ENCODE measurements around the gene ARV1. TPM values are rescaled to one million over a fixed set of nuclear protein-coding genes. Genes with fewer than 3 reads are reported as not detected.

Gene ARV1
- total and polyA plus RNA-seq, 2 experiments from 2014 or later, result 10.4 to 20.0 TPM

- no peaks in the 10 kb centered on the region for H3K9me2 ChIP-seq (ENCODE audit: insufficient read depth)
- Mint-ChIP-seq H3K27ac (no peak overlapping the region), H3K27me3 (ENCODE audit: insufficient read depth, low read depth, poor library complexity) (peaks cover 35% of the 10 kb centered on the region), H3K36me3 (ENCODE audit: low read depth) (no peaks in the 10 kb centered on the region), H3K4me3 (no peak overlapping the region), H3K9me3 (no peaks in the 10 kb centered on the region; the same call in 2 of the 3 replicates), H3K4me1 (peaks cover 5% of the 10 kb centered on the region)
- H3K27me3 ChIP-seq (ENCODE audit: insufficient read depth), result peaks cover 33% of the 10 kb centered on the region
- ATAC-seq, result no peak
- TF ChIP-seq ZNF114 (CRISPR knock-in tag; IDR thresholded peaks at IDR 0.05), result no peak
- TF ChIP-seq ZNF331 (CRISPR knock-in tag; IDR thresholded peaks at IDR 0.05; ENCODE audit: low read depth), result no peak
- TF ChIP-seq NANOG (IDR thresholded peaks at IDR 0.05; ENCODE audit: borderline replicate concordance), result no peak
- no peak for TF ChIP-seq ZNF462 (CRISPR knock-in tag; IDR thresholded peaks at IDR 0.05)
- no peak for TF ChIP-seq EZH2 (IDR thresholded peaks at IDR 0.05; ENCODE audit: low read depth, unreplicated experiment)
- TF ChIP-seq, protein P1, sequence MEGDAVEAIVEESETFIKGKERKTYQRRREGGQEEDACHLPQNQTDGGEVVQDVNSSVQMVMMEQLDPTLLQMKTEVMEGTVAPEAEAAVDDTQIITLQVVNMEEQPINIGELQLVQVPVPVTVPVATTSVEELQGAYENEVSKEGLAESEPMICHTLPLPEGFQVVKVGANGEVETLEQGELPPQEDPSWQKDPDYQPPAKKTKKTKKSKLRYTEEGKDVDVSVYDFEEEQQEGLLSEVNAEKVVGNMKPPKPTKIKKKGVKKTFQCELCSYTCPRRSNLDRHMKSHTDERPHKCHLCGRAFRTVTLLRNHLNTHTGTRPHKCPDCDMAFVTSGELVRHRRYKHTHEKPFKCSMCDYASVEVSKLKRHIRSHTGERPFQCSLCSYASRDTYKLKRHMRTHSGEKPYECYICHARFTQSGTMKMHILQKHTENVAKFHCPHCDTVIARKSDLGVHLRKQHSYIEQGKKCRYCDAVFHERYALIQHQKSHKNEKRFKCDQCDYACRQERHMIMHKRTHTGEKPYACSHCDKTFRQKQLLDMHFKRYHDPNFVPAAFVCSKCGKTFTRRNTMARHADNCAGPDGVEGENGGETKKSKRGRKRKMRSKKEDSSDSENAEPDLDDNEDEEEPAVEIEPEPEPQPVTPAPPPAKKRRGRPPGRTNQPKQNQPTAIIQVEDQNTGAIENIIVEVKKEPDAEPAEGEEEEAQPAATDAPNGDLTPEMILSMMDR (conservative IDR thresholded peaks at IDR 0.05; ENCODE audit: low read depth in 2 of 2), result no peak
- TF ChIP-seq JUNB (IDR thresholded peaks at IDR 0.05; ENCODE audit: unreplicated experiment), result no peak
- no peak for TF ChIP-seq ETS1 (IDR thresholded peaks at IDR 0.05)
- TF ChIP-seq POLR2AphosphoS5 (IDR thresholded peaks at IDR 0.05; ENCODE audit: low read depth), result no peak
- TF ChIP-seq, protein P2, sequence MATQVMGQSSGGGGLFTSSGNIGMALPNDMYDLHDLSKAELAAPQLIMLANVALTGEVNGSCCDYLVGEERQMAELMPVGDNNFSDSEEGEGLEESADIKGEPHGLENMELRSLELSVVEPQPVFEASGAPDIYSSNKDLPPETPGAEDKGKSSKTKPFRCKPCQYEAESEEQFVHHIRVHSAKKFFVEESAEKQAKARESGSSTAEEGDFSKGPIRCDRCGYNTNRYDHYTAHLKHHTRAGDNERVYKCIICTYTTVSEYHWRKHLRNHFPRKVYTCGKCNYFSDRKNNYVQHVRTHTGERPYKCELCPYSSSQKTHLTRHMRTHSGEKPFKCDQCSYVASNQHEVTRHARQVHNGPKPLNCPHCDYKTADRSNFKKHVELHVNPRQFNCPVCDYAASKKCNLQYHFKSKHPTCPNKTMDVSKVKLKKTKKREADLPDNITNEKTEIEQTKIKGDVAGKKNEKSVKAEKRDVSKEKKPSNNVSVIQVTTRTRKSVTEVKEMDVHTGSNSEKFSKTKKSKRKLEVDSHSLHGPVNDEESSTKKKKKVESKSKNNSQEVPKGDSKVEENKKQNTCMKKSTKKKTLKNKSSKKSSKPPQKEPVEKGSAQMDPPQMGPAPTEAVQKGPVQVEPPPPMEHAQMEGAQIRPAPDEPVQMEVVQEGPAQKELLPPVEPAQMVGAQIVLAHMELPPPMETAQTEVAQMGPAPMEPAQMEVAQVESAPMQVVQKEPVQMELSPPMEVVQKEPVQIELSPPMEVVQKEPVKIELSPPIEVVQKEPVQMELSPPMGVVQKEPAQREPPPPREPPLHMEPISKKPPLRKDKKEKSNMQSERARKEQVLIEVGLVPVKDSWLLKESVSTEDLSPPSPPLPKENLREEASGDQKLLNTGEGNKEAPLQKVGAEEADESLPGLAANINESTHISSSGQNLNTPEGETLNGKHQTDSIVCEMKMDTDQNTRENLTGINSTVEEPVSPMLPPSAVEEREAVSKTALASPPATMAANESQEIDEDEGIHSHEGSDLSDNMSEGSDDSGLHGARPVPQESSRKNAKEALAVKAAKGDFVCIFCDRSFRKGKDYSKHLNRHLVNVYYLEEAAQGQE (IDR thresholded peaks at IDR 0.05; ENCODE audit: unreplicated experiment), result no peak
- TF ChIP-seq CREB1 (CRISPR knock-in tag; IDR thresholded peaks at IDR 0.05; ENCODE audit: low read depth), result no peak
- no peak for TF ChIP-seq EZH2phosphoT487 (IDR thresholded peaks at IDR 0.05; ENCODE audit: unreplicated experiment)
- TF ChIP-seq STAT1 (IDR thresholded peaks at IDR 0.05; ENCODE audit: unreplicated experiment), result no peak
- H3F3A ChIP-seq (replicated peaks; ENCODE audit: low read depth), result no peaks in the 10 kb centered on the region
- H4K20me1 ChIP-seq (replicated peaks; ENCODE audit: insufficient read depth), result peaks cover 1% of the 10 kb centered on the region; the same call in 1 of the 2 replicates
- no peaks in the 10 kb centered on the region for H3K36me3 ChIP-seq (ENCODE audit: insufficient read depth)
- H3K79me2 ChIP-seq (replicated peaks; ENCODE audit: insufficient read depth), result no peaks in the 10 kb centered on the region
- no peaks in the 10 kb centered on the region for H3K4me1 ChIP-seq (ENCODE audit: insufficient read depth)
- no peak overlapping the region for H3K4me2 ChIP-seq
- DNase-seq (ENCODE audit: low spot score), result no peak
- H3K4me3 ChIP-seq, result no peak overlapping the region
- H2AFZ ChIP-seq, result no peak overlapping the region
- no peak overlapping the region for H3K27ac ChIP-seq (ENCODE audit: low read depth)
These were observed 54.1 kb downstream of the ARV1 start for GRCh38 chr1:231032963-231033362.

Data from GM23338 (cell line).